HL-60 (cell line): Measurements from ENCODE around the gene CIROP.

ENCODE experiments used
- DNase-seq, 2 experiments: peaks; one replicate each; pipeline ENCODE4 v3.0.0-alpha.2; 2010 to 2020; ENCODE audit warnings: low read depth in 1 of 2, low spot score in 1 of 2
- H3K27ac ChIP-seq: fragments of 250-450 bp; sonication (Bioruptor Pico); replicated peaks from 2 replicates; pipeline ENCODE4 v1.5.1; 2020; ENCODE audit warnings: mild to moderate bottlenecking, moderate library complexity
- H3K27me3 ChIP-seq: fragments of 250-450 bp; sonication (Bioruptor Pico); 2 replicates; pipeline ENCODE4 v1.5.1; 2021; ENCODE audit warnings: mild to moderate bottlenecking, moderate library complexity; ENCODE audit not compliant: insufficient read depth, poor library complexity, severe bottlenecking
- H3K4me3 ChIP-seq: replicated peaks from 2 replicates; pipeline ENCODE4 v1.5.1; 2011; ENCODE audit warnings: mild to moderate bottlenecking, control low read depth, low read length; ENCODE audit not compliant: insufficient read depth
- GABPA ChIP-seq: IDR thresholded peaks from 2 replicates; pipeline ENCODE4 v1.6.1; 2012; ENCODE audit warnings: low read depth
- POLR2AphosphoS5 ChIP-seq: IDR thresholded peaks from 2 replicates; pipeline ENCODE4 v1.6.1; 2012; ENCODE audit warnings: low read depth
- SPI1 ChIP-seq: IDR thresholded peaks from 2 replicates; pipeline ENCODE4 v1.6.1; 2012; ENCODE audit warnings: low read depth, mild to moderate bottlenecking, borderline replicate concordance
- TF ChIP-seq, protein P1 (sequence below): IDR thresholded peaks from one replicate; pipeline ENCODE4 v1.5.1; 2011; ENCODE audit warnings: low read length, control low read depth, inconsistent platforms; ENCODE audit not compliant: insufficient read depth
- TF ChIP-seq, protein P2 (sequence below): IDR thresholded peaks from 2 replicates; pipeline ENCODE4 v1.6.1; 2012; ENCODE audit warnings: low read depth; ENCODE audit not compliant: insufficient replicate concordance

The CIROP gene

DNA sequence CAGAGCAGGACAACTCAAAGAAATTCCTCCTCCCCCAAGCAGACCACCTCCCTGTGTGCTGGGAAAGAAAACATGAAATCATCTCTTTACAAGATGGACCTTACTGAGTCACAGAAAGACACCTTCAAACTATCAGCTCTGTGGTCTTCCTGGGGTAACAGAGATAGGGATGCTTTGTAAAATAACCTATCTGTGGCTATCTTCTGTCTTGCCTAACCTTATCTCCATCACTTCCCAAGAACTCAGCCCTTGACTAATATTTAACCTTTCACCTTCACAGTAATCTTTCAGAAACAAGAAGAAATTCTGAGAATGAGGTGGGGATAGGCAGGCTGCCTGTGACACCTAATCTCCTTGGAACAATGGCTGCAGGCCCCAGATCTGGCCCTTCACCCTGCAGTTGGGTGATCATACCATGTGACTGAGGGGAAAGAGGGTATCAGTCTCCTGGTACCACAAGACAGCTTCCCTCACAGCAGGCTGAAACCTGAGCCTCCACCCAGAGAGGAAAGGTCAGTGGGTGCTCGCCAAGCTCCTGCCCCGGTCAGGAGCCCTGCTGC is 41.6 kb upstream of the CIROP start:
- no peak overlapping the region for H3K27ac ChIP-seq
- TF ChIP-seq POLR2AphosphoS5: no peak
- TF ChIP-seq, protein P1, sequence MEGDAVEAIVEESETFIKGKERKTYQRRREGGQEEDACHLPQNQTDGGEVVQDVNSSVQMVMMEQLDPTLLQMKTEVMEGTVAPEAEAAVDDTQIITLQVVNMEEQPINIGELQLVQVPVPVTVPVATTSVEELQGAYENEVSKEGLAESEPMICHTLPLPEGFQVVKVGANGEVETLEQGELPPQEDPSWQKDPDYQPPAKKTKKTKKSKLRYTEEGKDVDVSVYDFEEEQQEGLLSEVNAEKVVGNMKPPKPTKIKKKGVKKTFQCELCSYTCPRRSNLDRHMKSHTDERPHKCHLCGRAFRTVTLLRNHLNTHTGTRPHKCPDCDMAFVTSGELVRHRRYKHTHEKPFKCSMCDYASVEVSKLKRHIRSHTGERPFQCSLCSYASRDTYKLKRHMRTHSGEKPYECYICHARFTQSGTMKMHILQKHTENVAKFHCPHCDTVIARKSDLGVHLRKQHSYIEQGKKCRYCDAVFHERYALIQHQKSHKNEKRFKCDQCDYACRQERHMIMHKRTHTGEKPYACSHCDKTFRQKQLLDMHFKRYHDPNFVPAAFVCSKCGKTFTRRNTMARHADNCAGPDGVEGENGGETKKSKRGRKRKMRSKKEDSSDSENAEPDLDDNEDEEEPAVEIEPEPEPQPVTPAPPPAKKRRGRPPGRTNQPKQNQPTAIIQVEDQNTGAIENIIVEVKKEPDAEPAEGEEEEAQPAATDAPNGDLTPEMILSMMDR: no peak
- TF ChIP-seq SPI1: no peak
- TF ChIP-seq, protein P2, sequence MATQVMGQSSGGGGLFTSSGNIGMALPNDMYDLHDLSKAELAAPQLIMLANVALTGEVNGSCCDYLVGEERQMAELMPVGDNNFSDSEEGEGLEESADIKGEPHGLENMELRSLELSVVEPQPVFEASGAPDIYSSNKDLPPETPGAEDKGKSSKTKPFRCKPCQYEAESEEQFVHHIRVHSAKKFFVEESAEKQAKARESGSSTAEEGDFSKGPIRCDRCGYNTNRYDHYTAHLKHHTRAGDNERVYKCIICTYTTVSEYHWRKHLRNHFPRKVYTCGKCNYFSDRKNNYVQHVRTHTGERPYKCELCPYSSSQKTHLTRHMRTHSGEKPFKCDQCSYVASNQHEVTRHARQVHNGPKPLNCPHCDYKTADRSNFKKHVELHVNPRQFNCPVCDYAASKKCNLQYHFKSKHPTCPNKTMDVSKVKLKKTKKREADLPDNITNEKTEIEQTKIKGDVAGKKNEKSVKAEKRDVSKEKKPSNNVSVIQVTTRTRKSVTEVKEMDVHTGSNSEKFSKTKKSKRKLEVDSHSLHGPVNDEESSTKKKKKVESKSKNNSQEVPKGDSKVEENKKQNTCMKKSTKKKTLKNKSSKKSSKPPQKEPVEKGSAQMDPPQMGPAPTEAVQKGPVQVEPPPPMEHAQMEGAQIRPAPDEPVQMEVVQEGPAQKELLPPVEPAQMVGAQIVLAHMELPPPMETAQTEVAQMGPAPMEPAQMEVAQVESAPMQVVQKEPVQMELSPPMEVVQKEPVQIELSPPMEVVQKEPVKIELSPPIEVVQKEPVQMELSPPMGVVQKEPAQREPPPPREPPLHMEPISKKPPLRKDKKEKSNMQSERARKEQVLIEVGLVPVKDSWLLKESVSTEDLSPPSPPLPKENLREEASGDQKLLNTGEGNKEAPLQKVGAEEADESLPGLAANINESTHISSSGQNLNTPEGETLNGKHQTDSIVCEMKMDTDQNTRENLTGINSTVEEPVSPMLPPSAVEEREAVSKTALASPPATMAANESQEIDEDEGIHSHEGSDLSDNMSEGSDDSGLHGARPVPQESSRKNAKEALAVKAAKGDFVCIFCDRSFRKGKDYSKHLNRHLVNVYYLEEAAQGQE: no peak
- TF ChIP-seq GABPA: no peak
- no peaks in the 10 kb centered on the region for H3K27me3 ChIP-seq
- no peak for DNase-seq
- H3K4me3 ChIP-seq: no peak overlapping the region

DNA sequence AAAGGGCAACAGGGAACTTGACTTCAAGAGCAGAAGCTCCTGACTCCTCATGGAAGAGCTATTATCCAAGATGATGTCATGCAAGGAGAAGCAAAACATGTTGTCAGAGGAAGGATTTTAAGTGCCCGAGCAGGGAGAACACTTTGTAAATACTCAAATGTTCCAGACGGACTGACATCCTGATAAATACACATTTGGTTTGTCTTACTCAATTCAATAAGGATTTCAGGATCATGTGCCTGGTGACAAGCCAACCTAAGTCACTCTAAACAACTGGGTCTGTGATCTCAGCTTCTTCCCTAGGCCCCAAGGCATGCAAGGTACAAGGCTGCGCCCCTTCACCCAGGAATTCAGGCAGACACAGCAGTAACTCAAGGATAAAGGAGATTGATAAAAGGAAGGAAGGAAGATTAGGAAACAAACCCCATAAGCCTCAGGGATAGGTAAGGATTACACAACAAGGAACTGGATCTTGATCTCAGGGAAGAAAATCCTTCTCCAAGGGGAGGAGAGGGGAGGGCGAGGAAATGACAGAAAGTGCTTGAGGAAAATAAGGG is 41.1 kb upstream of the CIROP start:
- Histone ChIP-seq H3K27ac (no peak overlapping the region), H3K4me3 (no peak overlapping the region), H3K27me3 (no peaks in the 10 kb centered on the region)
- DNase-seq: no peak
- TF ChIP-seq POLR2AphosphoS5 (no peak), GABPA (no peak)
- TF ChIP-seq, protein P1: no peak
- TF ChIP-seq, protein P2: no peak

DNA sequence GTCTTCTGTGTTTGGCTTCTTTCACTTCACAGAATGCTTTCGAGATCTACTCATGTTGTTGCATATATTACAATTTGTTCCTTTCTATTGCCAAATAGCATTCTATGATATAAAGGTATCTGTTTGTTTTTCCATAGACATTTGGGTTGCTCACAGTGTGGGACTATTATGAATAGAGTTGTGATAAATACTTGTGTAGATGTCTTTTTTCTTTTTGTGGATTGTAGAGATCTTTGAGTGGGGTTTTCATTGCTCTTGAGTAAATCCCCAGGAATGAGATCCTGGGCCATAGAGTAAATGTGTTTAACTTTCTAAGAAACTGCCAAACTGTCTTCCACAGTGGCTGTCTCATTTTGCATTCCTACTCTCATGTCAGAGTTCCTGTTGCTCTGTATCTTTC is 39.1 kb upstream of the CIROP start:
- no peak for DNase-seq
- Histone ChIP-seq H3K4me3 (no peak overlapping the region), H3K27ac (no peak overlapping the region), H3K27me3 (no peaks in the 10 kb centered on the region)
- no peak for TF ChIP-seq SPI1
- TF ChIP-seq, protein P1: no peak
- TF ChIP-seq, protein P2: no peak
- TF ChIP-seq POLR2AphosphoS5: no peak
- no peak for TF ChIP-seq GABPA
